GM12891 (cell line): ENCODE measurements around the gene ZDHHC11.
"Not testable (repeated sequence)": the region's sequence is repeated elsewhere in the genome, so short reads cannot be mapped to it uniquely, and the experiment has no call there.

ENCODE experiments used
- DNase-seq: peaks from one replicate; pipeline ENCODE4 v3.0.0; 2011; ENCODE audit warnings: low spot score; ENCODE audit not compliant: insufficient read length
- FAIRE-seq: peaks from 2 replicates; lab custom pipeline; 2011; peaks lifted over from hg19 to GRCh38; lab: Jason Lieb, UNC
- PAX5 ChIP-seq: IDR thresholded peaks from 2 replicates; pipeline ENCODE4 v1.6.1; 2011; ENCODE audit warnings: low read length, moderate library complexity, mild to moderate bottlenecking; ENCODE audit not compliant: insufficient read depth, severe bottlenecking
- POLR2A ChIP-seq: IDR thresholded peaks from 2 replicates; pipeline ENCODE4 v1.6.1; 2011; ENCODE audit warnings: low read depth, low read length, control low read depth
- POLR2AphosphoS5 ChIP-seq: IDR thresholded peaks from 2 replicates; pipeline ENCODE4 v1.6.1; 2011; ENCODE audit warnings: low read depth, low read length, control low read depth
- POU2F2 ChIP-seq: IDR thresholded peaks from 2 replicates; pipeline ENCODE4 v1.6.1; 2011; ENCODE audit warnings: low read depth, mild to moderate bottlenecking, control low read depth, low read length, moderate library complexity
- SPI1 ChIP-seq: IDR thresholded peaks from 2 replicates; pipeline ENCODE4 v1.6.1; 2011; ENCODE audit warnings: low read depth, low read length, control low read depth
- TAF1 ChIP-seq: IDR thresholded peaks from 2 replicates; pipeline ENCODE4 v1.6.1; 2011; ENCODE audit warnings: low read depth, low read length, control low read depth

ZDHHC11 gene

DNA sequence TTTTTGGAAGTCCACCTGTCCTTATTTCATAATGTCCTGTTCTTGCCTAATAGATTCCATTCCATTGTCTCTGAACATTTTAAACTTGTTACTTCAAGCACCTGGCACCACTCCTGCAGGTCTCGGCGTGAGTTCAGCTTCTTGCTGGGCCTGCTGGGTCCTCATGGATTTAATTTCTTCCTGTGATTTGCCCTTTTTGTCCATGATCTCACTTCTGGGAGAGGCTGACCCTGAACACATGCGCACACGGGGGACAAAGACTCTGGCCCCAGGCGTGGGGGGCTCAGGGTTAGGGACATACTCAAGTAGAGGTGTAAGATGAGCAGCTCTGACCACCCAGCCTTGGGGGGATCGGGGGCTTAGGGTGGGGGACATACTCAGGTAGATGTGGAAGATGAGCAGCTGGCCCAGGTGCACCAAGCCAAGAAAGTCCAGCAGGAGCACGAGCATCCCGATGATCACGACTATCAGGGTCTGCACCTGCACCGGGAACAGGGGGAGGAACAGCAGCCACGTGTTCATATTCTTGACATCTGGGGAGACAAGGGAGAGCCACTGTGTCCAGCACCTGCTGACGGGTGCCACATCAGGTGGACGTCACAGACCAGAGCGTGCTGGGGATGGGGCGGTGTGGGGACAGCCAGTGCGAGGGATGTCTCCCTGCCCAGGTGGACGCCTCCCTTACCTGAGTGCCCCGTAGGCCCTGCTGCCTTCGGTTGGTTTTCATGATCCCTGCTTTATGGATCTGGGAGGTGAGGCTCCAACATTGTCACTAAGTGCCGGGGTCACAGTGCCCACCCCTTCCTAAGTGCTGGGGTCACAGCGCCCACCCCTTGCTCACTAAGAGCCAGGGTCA, 10.4 kb downstream of the ZDHHC11 start:
- FAIRE-seq, DNase-seq: not testable (repeated sequence)

GRCh38 chr5:838431-838851, 12.3 kb downstream of the ZDHHC11 start:
- FAIRE-seq, DNase-seq: not testable (repeated sequence)

DNA sequence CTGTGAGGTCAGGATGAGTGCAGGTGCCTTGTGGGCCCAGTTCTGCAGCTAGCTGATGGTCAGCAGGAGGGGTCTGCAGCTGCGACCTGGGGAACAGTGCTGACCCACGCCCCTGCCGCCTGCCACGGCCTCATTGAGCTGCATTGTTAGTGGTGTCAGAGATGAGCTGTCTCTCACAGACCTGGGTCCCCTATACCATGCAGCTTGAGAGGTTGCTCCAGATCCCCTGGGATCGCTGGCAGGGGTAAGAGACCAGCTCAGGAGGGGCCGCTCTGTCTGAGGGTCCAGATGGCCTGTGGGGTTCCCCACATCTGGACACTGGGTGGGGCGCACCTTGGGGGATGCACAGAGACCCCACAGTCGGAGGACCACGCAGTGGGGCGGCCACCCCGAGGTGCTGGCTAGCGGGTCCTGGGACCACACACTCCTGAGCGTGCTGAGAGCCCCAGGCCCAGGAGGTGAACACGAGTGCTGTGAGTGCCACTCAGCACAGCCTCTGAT, 13.1 kb downstream of the ZDHHC11 start:
- not testable (repeated sequence) for DNase-seq, FAIRE-seq

DNA sequence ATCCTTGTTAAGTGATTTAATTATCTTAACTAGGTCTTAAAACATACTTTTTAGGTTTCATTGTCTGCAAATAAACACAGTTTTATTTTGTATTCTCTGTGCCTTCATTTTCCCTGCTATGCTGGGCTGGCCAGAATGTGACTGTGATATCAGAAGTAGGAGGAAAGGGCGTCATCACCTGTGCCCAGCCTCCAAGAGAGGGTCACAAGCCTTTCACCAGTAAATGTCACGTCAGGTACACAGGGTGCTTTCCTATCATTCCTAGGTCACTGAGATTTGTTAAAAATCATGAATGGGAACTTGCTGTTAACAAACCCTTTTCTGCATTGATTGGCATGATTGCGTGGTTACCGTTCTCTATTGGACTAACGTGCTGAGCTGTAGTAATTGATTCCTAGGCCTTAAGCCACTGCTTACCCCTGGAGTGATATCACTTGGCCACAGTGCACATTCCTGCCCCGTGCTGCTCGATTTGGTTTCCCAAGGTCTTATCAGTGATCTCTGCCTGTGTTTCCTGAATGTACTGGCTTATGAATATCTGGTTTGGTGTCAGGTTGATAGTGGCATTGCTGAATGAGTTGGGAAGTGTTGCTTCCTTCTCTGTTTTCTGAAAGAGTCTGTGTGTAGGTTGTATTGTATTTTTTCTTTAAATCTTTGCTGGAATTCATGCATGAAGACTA, 14.7 kb downstream of the ZDHHC11 start:
- not testable (repeated sequence) for FAIRE-seq, DNase-seq

- DNase-seq, FAIRE-seq: not testable (repeated sequence)
These were observed 16.8 kb downstream of the ZDHHC11 start for GRCh38 chr5:834013-834412.

- not testable (repeated sequence) for DNase-seq, FAIRE-seq
These were observed 22.6 kb downstream of the ZDHHC11 start for GRCh38 chr5:828194-828593.

GRCh38 chr5:825544-825943, 25.2 kb downstream of the ZDHHC11 start:
- not testable (repeated sequence) for DNase-seq, FAIRE-seq

DNA sequence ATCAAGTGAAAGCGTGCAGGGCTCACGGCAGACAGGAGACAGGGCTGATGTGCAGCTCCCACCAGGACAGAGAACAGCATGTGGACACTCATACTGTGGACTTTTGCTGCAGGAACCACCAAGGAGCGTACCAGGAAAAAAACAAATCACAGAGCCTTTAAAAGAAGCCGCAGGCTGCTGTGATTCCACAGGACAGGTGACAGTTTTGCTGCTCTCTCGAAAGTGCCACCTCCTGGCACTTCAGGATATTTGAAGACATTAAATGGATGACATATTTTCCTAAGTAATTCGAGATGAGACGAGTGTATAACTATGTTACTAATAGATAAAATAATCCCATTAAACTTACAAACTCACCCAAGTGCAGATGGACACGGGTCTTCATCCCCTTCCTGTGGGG, 29.3 kb downstream of the ZDHHC11 start:
- no peak for DNase-seq
- no peak for FAIRE-seq
- no peak for TF ChIP-seq PAX5
- no peak for TF ChIP-seq POU2F2
- no peak for TF ChIP-seq POLR2AphosphoS5
- no peak for TF ChIP-seq SPI1
- no peak for TF ChIP-seq POLR2A
- no peak for TF ChIP-seq TAF1

GRCh38 chr5:820245-820644, 30.5 kb downstream of the ZDHHC11 start:
- no peak for DNase-seq
- TF ChIP-seq PAX5, result no peak
- TF ChIP-seq POLR2A, result no peak
- no peak for TF ChIP-seq SPI1
- FAIRE-seq, result no peak

- no peak for FAIRE-seq
These were observed 31.7 kb downstream of the ZDHHC11 start for GRCh38 chr5:819078-819477.

DNA sequence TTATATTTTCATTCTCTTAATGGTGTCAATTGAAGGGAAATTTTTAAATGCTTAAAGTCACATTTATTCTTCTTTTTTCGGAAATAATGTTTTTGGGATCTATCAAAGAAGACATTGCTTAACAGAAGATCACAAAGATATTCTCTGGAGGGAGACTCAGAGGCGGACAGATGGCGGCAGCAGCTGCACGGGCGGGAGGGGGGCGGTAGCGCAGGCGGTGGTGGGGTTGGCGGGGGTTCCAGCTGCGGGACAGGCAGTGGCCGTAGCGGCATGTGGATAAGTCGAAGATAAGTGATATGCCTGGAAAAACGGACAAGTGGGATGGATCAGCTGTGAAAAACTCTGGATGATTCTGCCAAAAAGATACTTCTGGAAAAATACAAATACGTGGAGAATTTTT, 34.6 kb downstream of the ZDHHC11 start:
- DNase-seq (no peak), FAIRE-seq (no peak)
- TF ChIP-seq TAF1 (no peak), SPI1 (no peak), POLR2A (no peak), POU2F2 (no peak), POLR2AphosphoS5 (no peak), PAX5 (no peak)

More at GRCh38 chr5:819078-819477, 31.7 kb downstream of the ZDHHC11 start:
- no peak for TF ChIP-seq PAX5
- TF ChIP-seq SPI1, result no peak
- no peak for TF ChIP-seq POU2F2
- TF ChIP-seq POLR2AphosphoS5, result no peak
- TF ChIP-seq TAF1, result no peak
- no peak for TF ChIP-seq POLR2A
- no peak for DNase-seq

- no peak for FAIRE-seq
These were observed 35.3 kb downstream of the ZDHHC11 start for GRCh38 chr5:815449-815848.

DNA sequence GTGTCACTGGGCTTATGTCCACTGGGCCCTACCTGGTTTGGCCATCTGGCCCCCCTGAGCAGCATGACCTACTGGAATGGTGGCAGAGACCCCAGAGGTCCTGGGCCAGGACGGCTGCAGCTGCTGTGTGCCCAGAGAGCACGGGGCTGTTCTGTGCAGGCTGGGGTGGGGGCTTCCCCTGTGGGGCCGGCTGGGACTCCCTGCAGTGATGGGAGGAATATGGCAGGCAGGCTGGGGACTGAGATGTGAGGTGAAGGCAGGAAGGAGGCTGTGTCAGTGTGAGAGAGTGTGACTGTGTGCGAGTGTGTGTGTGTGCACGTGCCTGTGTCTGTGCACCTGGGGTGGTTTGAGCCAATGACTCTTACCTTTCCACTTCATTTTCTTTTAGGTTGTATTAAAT, 37.2 kb downstream of the ZDHHC11 start:
- not testable (repeated sequence) for FAIRE-seq, DNase-seq

More at GRCh38 chr5:815449-815848, 35.3 kb downstream of the ZDHHC11 start:
- no peak for DNase-seq
- TF ChIP-seq TAF1 (no peak), SPI1 (no peak), PAX5 (no peak), POLR2A (no peak), POU2F2 (no peak), POLR2AphosphoS5 (no peak)

- not testable (repeated sequence) for FAIRE-seq
These were observed 39.4 kb downstream of the ZDHHC11 start for GRCh38 chr5:811384-811783.

GRCh38 chr5:807719-808514, 42.9 kb downstream of the ZDHHC11 start:
- not testable (repeated sequence) for DNase-seq, FAIRE-seq

More at GRCh38 chr5:811384-811783, 39.4 kb downstream of the ZDHHC11 start:
- DNase-seq, result not testable (repeated sequence)
